ENCODE results near the gene CDC40.
"Not testable (repeated sequence)": the region's sequence is repeated elsewhere in the genome, so short reads cannot be mapped to it uniquely, and the experiment has no call there.

CDC40 gene

GRCh38 chr6:110201151-110201884 is 21.1 kb downstream of the CDC40 start:
- no peak for DNase-seq

DNA sequence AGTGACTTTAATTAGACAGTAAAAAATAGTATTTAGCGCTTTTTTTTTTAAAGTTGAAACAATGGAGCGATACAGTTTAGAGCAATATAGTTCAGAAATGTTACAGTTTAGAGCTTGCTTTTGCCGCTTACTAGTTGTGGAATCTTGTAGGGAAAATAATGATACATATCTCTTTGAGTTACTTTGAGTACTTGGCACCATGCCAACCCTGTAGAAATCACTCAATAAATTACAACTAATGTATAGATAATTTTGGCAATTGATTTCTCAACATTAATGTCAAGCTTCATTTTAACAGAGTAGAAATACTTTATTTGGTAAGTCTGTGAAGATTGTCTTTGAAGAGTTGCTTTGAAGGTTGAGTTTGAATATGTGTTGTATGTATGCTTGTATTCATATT is 27.4 kb downstream of the CDC40 start:
- DNase-seq: no peak

- no peak for DNase-seq
These were observed 31.5 kb downstream of the CDC40 start for GRCh38 chr6:110211753-110212152.

- no peak for DNase-seq
These were observed 34.1 kb downstream of the CDC40 start for GRCh38 chr6:110214338-110214737.

- DNase-seq: no peak
These were observed 35.9 kb downstream of the CDC40 start for GRCh38 chr6:110216140-110216539.

DNA sequence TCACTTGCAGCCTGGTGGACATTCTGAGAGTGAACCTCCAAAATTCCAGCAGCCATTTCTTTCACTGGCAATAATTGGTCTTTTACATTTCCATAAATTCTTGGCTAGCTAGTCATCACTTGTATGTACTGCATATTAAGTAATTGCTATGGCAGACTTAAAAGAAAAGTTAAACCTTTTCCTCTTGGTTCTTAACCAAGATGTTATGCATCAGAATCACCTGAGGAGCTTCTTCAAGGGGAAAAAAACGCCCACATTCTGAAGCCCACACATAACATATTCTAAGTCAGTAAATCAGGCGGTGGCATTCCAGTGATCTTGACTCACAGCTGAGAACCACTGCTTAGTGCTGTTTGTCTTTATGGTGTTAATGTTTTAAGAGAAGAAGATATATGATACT is 37.0 kb downstream of the CDC40 start:
- no peak for DNase-seq

GRCh38 chr6:110221738-110222137 is 41.5 kb downstream of the CDC40 start:
- DNase-seq: no peak

- DNase-seq: no peak
These were observed 46.0 kb downstream of the CDC40 start for GRCh38 chr6:110226261-110226660.

GRCh38 chr6:110232450-110232849 is 52.2 kb downstream of the CDC40 start:
- no peak for DNase-seq

GRCh38 chr6:110233770-110234374 is 53.6 kb downstream of the CDC40 start:
- no peak for DNase-seq

- not testable (repeated sequence) for DNase-seq
These were observed 55.8 kb downstream of the CDC40 start for GRCh38 chr6:110236007-110236406.

GRCh38 chr6:110239526-110240274 is 59.5 kb downstream of the CDC40 start:
- DNase-seq: no peak

DNA sequence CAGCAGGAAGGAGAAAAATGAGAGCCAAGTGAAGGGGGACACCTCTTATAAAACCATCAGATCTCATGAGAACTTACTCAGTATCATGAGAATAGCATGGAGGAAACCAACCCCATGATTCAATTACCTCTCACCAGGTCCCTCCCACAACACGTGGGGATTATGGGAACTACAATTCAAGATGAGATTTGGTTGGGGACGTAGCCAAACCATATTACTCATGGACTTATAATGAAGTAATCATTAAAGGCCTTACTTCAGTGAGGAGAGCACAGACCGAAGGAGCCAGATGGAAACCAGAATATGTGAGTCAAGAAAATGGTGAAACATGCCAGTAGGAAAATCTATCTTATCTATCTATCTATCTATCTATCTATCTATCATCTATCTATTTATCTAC is 64.4 kb downstream of the CDC40 start:
- not testable (repeated sequence) for DNase-seq

GRCh38 chr6:110246378-110246777 is 66.2 kb downstream of the CDC40 start:
- no peak for DNase-seq

- no peak for DNase-seq
These were observed 66.8 kb downstream of the CDC40 start for GRCh38 chr6:110246900-110247546.

DNA sequence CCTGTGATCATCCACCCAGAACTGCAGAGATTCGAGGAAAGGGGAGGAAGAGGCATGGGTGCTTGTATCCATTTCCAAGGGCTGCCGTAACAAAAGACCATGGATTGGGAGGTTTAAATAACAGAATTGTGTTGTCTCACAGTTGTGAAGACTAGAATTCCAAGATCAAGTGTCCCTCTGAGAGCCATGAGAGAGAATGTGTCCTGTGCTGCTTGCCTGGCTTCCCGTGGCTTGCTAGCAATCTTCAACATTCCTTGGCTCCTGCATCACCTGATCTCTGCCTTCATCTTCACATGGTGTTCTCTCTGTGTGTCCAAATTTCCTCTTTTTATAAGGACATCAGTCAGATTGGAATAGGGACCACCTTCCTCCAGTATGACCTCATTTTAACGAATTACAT is 69.8 kb downstream of the CDC40 start:
- DNase-seq: no peak

DNA sequence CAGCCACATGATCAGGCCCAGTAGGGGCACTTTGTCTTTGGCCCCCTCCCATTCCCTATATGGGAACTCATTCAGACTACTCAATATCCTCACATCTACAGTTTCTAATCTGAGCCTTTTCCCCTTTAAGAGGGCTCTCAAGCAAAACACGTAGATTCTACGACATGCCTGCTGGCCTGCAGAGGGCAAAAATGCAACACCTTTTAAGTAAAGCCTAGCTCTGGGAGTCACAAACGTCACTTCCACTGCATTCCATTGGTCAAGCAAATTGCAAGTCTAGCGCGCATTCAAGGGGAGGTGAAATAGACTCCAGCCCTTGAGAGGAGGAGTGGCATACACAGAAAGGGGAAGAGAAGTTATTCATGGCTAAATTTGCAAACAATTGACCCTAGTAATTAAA is 70.6 kb downstream of the CDC40 start:
- no peak for DNase-seq

GRCh38 chr6:110255211-110255750 is 75.1 kb downstream of the CDC40 start:
- no peak for DNase-seq

DNA sequence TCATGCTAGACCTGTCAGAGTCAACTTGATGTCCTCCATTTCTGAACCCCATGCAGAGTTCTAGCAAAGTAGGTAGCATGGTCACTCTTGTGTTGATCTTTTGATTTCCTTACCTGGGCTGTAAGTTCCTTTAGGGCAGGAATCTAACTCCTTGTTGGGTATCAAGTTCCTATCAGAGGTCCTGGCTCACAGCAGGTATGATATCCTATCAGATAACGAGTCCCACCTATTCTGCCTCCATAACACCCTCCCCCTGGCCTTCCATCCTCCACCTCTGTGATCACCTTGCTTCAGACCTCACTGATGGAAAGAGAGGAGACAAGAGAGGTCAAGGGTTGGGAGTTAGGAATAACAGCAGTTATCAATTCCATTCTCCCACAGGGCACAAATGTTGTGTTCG is 76.1 kb downstream of the CDC40 start:
- DNase-seq: no peak

- no peak for DNase-seq
These were observed 85.0 kb downstream of the CDC40 start for GRCh38 chr6:110265273-110265672.

DNA sequence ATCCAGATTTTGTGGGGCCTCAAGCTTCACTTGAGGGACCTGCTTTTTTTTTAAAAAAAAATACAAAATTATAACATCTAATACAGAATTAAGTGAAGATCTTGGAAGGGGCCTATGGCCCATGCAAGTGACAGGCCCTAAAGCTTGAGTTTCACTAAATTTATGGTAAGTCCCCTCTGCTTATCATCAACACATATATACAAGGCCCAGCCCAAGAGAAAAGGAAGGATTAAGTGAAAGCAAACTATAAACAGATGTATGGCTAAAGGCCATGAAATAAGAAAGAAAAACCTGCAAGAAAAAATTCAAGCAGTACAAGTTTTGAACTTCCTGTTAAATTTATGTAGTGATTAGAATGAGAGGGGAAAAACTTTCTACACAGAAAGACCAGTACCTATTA is 86.8 kb downstream of the CDC40 start:
- DNase-seq: no peak

- no peak for DNase-seq
These were observed 89.4 kb downstream of the CDC40 start for GRCh38 chr6:110269623-110270022.

- DNase-seq: no peak
These were observed 89.9 kb downstream of the CDC40 start for GRCh38 chr6:110270165-110270564.

DNA sequence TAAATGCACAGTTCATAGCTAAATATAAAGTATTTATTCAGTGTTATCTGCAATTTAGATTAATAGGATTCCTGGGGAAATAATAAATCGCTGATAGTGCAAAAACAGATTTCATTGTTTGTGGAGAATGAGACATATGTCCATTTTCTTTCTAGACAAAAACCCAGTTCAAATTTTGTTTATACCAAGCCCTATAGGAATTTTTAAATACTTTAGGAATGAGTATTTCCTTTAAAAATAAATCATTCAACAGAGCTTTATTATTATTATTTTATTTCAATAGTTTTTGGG is 91.5 kb downstream of the CDC40 start:
- no peak for DNase-seq
